A549 (cell line): ENCODE results near the gene FAHD2A. TPM values are rescaled to one million over a fixed set of nuclear protein-coding genes. Genes with fewer than 3 reads are reported as not detected.

Source experiments
- ATAC-seq, 2 experiments: fragments of 200-7000 bp in 1 of 2; fragments of >200 bp in 1 of 2; cut with Nextera tagmentation in 1 of 2; cut with Tn5 transposase in 1 of 2; 3 replicates each; pipeline versions ENCODE4 v1.8.0 to v1.9.1; 2018 to 2020; ENCODE audit warnings: mild to moderate bottlenecking in 1 of 2, moderate library complexity in 1 of 2
- CTCF ChIA-PET: fragments of 300-600 bp; sonication (Branson Sonifier 250); formaldehyde crosslinking; extraction: SDS; loops from one replicate; lab custom pipeline; 2021; ENCODE audit warnings: antibody characterized with exemption, inconsistent platforms; lab: Yijun Ruan, JAX
- POLR2A ChIA-PET: fragments of 350-600 bp; formaldehyde crosslinking; extraction: SDS; loops from one replicate; lab custom pipeline; 2021; ENCODE audit warnings: antibody characterized with exemption, inconsistent platforms; lab: Yijun Ruan, JAX
- DNase-seq, 2 experiments: peaks; one replicate each; pipeline versions ENCODE4 v3.0.0 to v3.0.0-alpha.2; 2011 to 2016; ENCODE audit warnings: low read depth in 1 of 2, low spot score in 1 of 2
- FAIRE-seq: peaks from 2 replicates; lab custom pipeline; 2011; peaks lifted over from hg19 to GRCh38; lab: Jason Lieb, UNC
- H3K27ac ChIP-seq, 2 experiments: fragments of >200 bp; sonication (Bioruptor Twin); formaldehyde crosslinking; 3 replicates each; pipeline ENCODE4 v1.5.1; 2016 to 2017
- H3K4me1 ChIP-seq: fragments of >200 bp; sonication (Bioruptor Twin); formaldehyde crosslinking; 3 replicates; pipeline ENCODE4 v1.6.1; 2016
- H3K4me2 ChIP-seq: fragments of >200 bp; sonication (Bioruptor Twin); formaldehyde crosslinking; 3 replicates; pipeline ENCODE4 v1.6.1; 2016
- H3K4me3 ChIP-seq: fragments of >200 bp; sonication (Bioruptor Twin); formaldehyde crosslinking; 3 replicates; pipeline ENCODE4 v1.5.1; 2016
- H3K9me3 ChIP-seq: fragments of >200 bp; sonication (Bioruptor Twin); formaldehyde crosslinking; 3 replicates; pipeline ENCODE4 v1.6.1; 2016
- BCL3 ChIP-seq: fragments of >200 bp; sonication (Bioruptor Twin); formaldehyde crosslinking; IDR thresholded peaks from 3 replicates; pipeline ENCODE4 v1.6.1; 2016
- CBX2 ChIP-seq: fragments of 200-600 bp; sonication (generic); IDR thresholded peaks from 2 replicates; pipeline ENCODE4 v1.6.1; 2016; ENCODE audit warnings: low read depth, mild to moderate bottlenecking, borderline replicate concordance
- CBX8 ChIP-seq: fragments of 200-600 bp; sonication (generic); IDR thresholded peaks from 2 replicates; pipeline ENCODE4 v1.6.1; 2016
- CEBPB ChIP-seq, 2 experiments: fragments of >200 bp in 1 of 2; sonication (Bioruptor Twin) in 1 of 2; formaldehyde crosslinking in 1 of 2; IDR thresholded peaks; 2 replicates each; pipeline ENCODE4 v1.6.1; 2012 to 2016
- CTCF ChIP-seq: fragments of >200 bp; sonication (Bioruptor Twin); formaldehyde crosslinking; IDR thresholded peaks from 3 replicates; pipeline ENCODE4 v1.5.1; 2016
- E2F6 ChIP-seq: IDR thresholded peaks from 2 replicates; pipeline ENCODE4 v1.6.1; 2012; ENCODE audit warnings: low read depth, borderline replicate concordance
- ESRRA ChIP-seq: fragments of 150-350 bp; IDR thresholded peaks from 2 replicates; pipeline ENCODE4 v1.6.1; 2014; ENCODE audit warnings: mild to moderate bottlenecking, low read length, borderline replicate concordance
- FOSB ChIP-seq: fragments of 250-450 bp; sonication (Bioruptor Pico); IDR thresholded peaks from 2 replicates; pipeline ENCODE4 v1.5.0; 2020; ENCODE audit warnings: mild to moderate bottlenecking, moderate library complexity
- FOSL2 ChIP-seq, 2 experiments: fragments of 450-650 bp in 1 of 2; fragments of >200 bp in 1 of 2; sonication (Bioruptor Twin) in 1 of 2; formaldehyde crosslinking; IDR thresholded peaks; 2 replicates each; pipeline versions ENCODE4 v1.5.0 to v1.6.1; 2016 to 2020; ENCODE audit warnings: mild to moderate bottlenecking in 1 of 2, moderate library complexity in 1 of 2
- HES2 ChIP-seq: fragments of >200 bp; sonication (Bioruptor Twin); formaldehyde crosslinking; IDR thresholded peaks from 2 replicates; pipeline ENCODE4 v1.6.1; 2016
- HEYL ChIP-seq: fragments of 250-450 bp; sonication (Bioruptor Pico); IDR thresholded peaks from 2 replicates; pipeline ENCODE4 v1.8.0; 2021; ENCODE audit warnings: mild to moderate bottlenecking, moderate library complexity
- HOXB13 ChIP-seq: fragments of 250-450 bp; sonication (Bioruptor Pico); IDR thresholded peaks from 2 replicates; pipeline ENCODE4 v1.5.0; 2020; ENCODE audit warnings: low read depth, mild to moderate bottlenecking, moderate library complexity
- HOXB5 ChIP-seq: fragments of 250-450 bp; sonication (Bioruptor Pico); IDR thresholded peaks from 2 replicates; pipeline ENCODE4 v1.5.0; 2020; ENCODE audit warnings: mild to moderate bottlenecking, moderate library complexity
- JUN ChIP-seq, 2 experiments: fragments of >200 bp; sonication (Bioruptor Twin); formaldehyde crosslinking; IDR thresholded peaks; 2 replicates in 1 of 2; 3 replicates in 1 of 2; pipeline ENCODE4 v1.6.1; 2016 to 2017
- KDM1A ChIP-seq: fragments of 200-600 bp; sonication (generic); IDR thresholded peaks from 2 replicates; pipeline ENCODE4 v1.6.1; 2016; ENCODE audit warnings: low read depth, mild to moderate bottlenecking
- MAFK ChIP-seq: fragments of 450-650 bp; IDR thresholded peaks from 2 replicates; pipeline ENCODE4 v1.6.1; 2014; ENCODE audit not compliant: partially characterized antibody
- MAX ChIP-seq: IDR thresholded peaks from 2 replicates; pipeline ENCODE4 v1.6.1; 2012
- NPAS2 ChIP-seq: fragments of 250-450 bp; sonication (Bioruptor Pico); IDR thresholded peaks from 2 replicates; pipeline ENCODE4 v1.8.0; 2022; ENCODE audit warnings: mild to moderate bottlenecking, moderate library complexity, borderline replicate concordance
- PBX3 ChIP-seq: IDR thresholded peaks from 2 replicates; pipeline ENCODE4 v1.6.1; 2012
- RCOR1 ChIP-seq: fragments of 150-350 bp; IDR thresholded peaks from 2 replicates; pipeline ENCODE4 v1.6.1; 2014; ENCODE audit warnings: antibody characterized with exemption, low read length, low read depth
- RNF2 ChIP-seq: fragments of 200-600 bp; sonication (generic); IDR thresholded peaks from 2 replicates; pipeline ENCODE4 v1.6.1; 2016; ENCODE audit warnings: low read depth, mild to moderate bottlenecking, antibody characterized with exemption, moderate library complexity, borderline replicate concordance
- SREBF2 ChIP-seq: fragments of 450-650 bp; IDR thresholded peaks from 2 replicates; pipeline ENCODE4 v1.6.1; 2014; ENCODE audit warnings: mild to moderate bottlenecking, moderate library complexity
- TP53 ChIP-seq: fragments of 250-450 bp; sonication (Bioruptor Pico); IDR thresholded peaks from 2 replicates; pipeline ENCODE4 v1.5.0; 2021; ENCODE audit warnings: mild to moderate bottlenecking, moderate library complexity
- USF2 ChIP-seq: fragments of 450-650 bp; IDR thresholded peaks from 2 replicates; pipeline ENCODE4 v1.6.1; 2014; ENCODE audit warnings: antibody characterized with exemption
- ZC3H11A ChIP-seq: fragments of 450-650 bp; IDR thresholded peaks from 2 replicates; pipeline ENCODE4 v1.6.1; 2014; ENCODE audit warnings: antibody characterized with exemption, mild to moderate bottlenecking
- ZFP36 ChIP-seq: fragments of 450-650 bp; IDR thresholded peaks from 2 replicates; pipeline ENCODE4 v1.6.1; 2014; ENCODE audit warnings: borderline replicate concordance; ENCODE audit not compliant: partially characterized antibody
- ZNF302 ChIP-seq: fragments of 250-450 bp; sonication (Bioruptor Pico); IDR thresholded peaks from 2 replicates; pipeline ENCODE4 v1.9.0; 2021; ENCODE audit warnings: inconsistent platforms, mild to moderate bottlenecking, moderate library complexity
- ZSCAN20 ChIP-seq: fragments of 250-450 bp; sonication (Bioruptor Pico); IDR thresholded peaks from 2 replicates; pipeline ENCODE4 v1.8.0; 2022; ENCODE audit warnings: mild to moderate bottlenecking, moderate library complexity
- WGBS: methylation state at CpG from one replicate; pipeline ENCODE4 v1.1.6; 2017; ENCODE audit errors: missing lambda C conversion rate; 5-methylcytosine and 5-hydroxymethylcytosine counted together
- polyA plus RNA-seq, 4 experiments: library from polyadenylated mRNA; depleted of rRNA in 3 of 4; stranded (reverse); fragments of >200 nt; fragmentation: RNase III in 1 of 4; extraction: RNeasy Plus Mini Kit Qiagen cat#74134 plus additional on column Dnase treatment in 1 of 4; gene quantifications; 2 replicates in 3 of 4; 3 replicates in 1 of 4; pipeline ENCODE4 v1.2.3, GENCODE V29; 2011 to 2017

Gene FAHD2A
- polyA plus RNA-seq, 2 of the 4 experiments (the other 2 are of a cell fraction): 28.1 to 33.0 TPM

GRCh38 chr2:95392730-95393455 is 9.6 kb upstream of the FAHD2A start:
- ATAC-seq (no peak), DNase-seq (no peak), FAIRE-seq (no peak)
- no peak overlapping the region for H3K4me3 ChIP-seq
- no peak overlapping the region for H3K27ac ChIP-seq
- no peaks in the 10 kb centered on the region for H3K9me3 ChIP-seq
- ChIA-PET CTCF (interaction anchor here (1.4 to 2.1 kb wide), 2 partner anchors 9 to 21 kb away, joined by 6 to 8 read pairs; partner anchors contain the start of gene FAHD2A), POLR2A (no interaction called here)
- WGBS: 53% methylated on average over 8 of the region's 8 CpGs
- TF ChIP-seq PBX3 (no peak), HEYL (CRISPR knock-in tag) (no peak), KDM1A (no peak), HES2 (no peak), CBX8 (no peak), SREBF2 (no peak), ZFP36 (no peak), HOXB13 (CRISPR knock-in tag) (no peak), MAFK (no peak), NPAS2 (CRISPR knock-in tag) (no peak), CEBPB (IDR thresholded peaks at IDR 0.05) (no peak), JUN (IDR thresholded peaks at IDR 0.05) (no peak), RCOR1 (no peak), ZSCAN20 (CRISPR knock-in tag) (no peak), HOXB5 (CRISPR knock-in tag) (no peak), ZNF302 (CRISPR knock-in tag) (no peak), RNF2 (no peak)
- H3K4me1 ChIP-seq: no peaks in the 10 kb centered on the region
- H3K4me2 ChIP-seq: no peak overlapping the region

GRCh38 chr2:95393901-95394300 is 8.6 kb upstream of the FAHD2A start:
- ChIA-PET CTCF (interaction anchor here (1.4 to 2.1 kb wide), 2 partner anchors 8 to 20 kb away, joined by 6 to 8 read pairs; partner anchors contain the start of gene FAHD2A), POLR2A (no interaction called here)
- Histone ChIP-seq H3K27ac (no peak overlapping the region), H3K9me3 (no peaks in the 10 kb centered on the region), H3K4me1 (no peaks in the 10 kb centered on the region), H3K4me2 (no peak overlapping the region), H3K4me3 (no peak overlapping the region)
- 78% methylated on average over 6 of the region's 6 CpGs for WGBS
- DNase-seq (no peak), ATAC-seq (no peak), FAIRE-seq (no peak)
- TF ChIP-seq ESRRA: no peak
- TF ChIP-seq ZC3H11A: no peak
- no peak for TF ChIP-seq ZNF302 (CRISPR knock-in tag)
- no peak for TF ChIP-seq CTCF
- no peak for TF ChIP-seq NPAS2 (CRISPR knock-in tag)
- no peak for TF ChIP-seq CEBPB (IDR thresholded peaks at IDR 0.05)
- TF ChIP-seq PBX3: no peak
- no peak for TF ChIP-seq CBX2
- no peak for TF ChIP-seq FOSL2 (IDR thresholded peaks at IDR 0.05)
- TF ChIP-seq FOSL2 (CRISPR knock-in tag; IDR thresholded peaks at IDR 0.05): no peak
- TF ChIP-seq MAFK: no peak
- no peak for TF ChIP-seq MAX
- no peak for TF ChIP-seq HOXB13 (CRISPR knock-in tag)
- TF ChIP-seq USF2: no peak
- no peak for TF ChIP-seq TP53 (CRISPR knock-in tag)
- TF ChIP-seq FOSB (CRISPR knock-in tag): no peak
- TF ChIP-seq E2F6: no peak
- no peak for TF ChIP-seq BCL3
- TF ChIP-seq HEYL (CRISPR knock-in tag): no peak
- TF ChIP-seq JUN (IDR thresholded peaks at IDR 0.05): no peak
